Natural killer cell treated with Interleukin-12 subunit alpha and Interleukin-12 subunit beta and Interleukin-15 and Interleukin-18, amount 100 ng/mL, for 72 hours (primary cell): Measurements from ENCODE around the gene COG2. TPM values are rescaled to one million over a fixed set of nuclear protein-coding genes. Genes with fewer than 3 reads are reported as not detected.

Source experiments
- ATAC-seq, 2 donors: fragments of 150-1000 bp; cut with Tn5 transposase in 1 of 2; sonication (Bioruptor Pico), chemical (Tn5 transposase) in 1 of 2; 2 replicates each; pipeline ENCODE4 v1.10.0; 2021
- DNase-seq: peaks from one replicate; pipeline ENCODE4 v3.0.0; 2022; ENCODE audit warnings: low spot score
- H3K27ac Mint-ChIP-seq, 2 donors: 1 replicate in 1 of 2; 2 replicates in 1 of 2; pipeline ENCODE4 v1.8.0; 2022; ENCODE audit warnings: mixed read lengths in 2 of 2, mild to moderate bottlenecking in 1 of 2, moderate library complexity in 1 of 2
- H3K27me3 Mint-ChIP-seq, 2 donors: 1 replicate in 1 of 2; 2 replicates in 1 of 2; pipeline ENCODE4 v1.8.0; 2022; ENCODE audit warnings: mixed read lengths in 2 of 2
- H3K36me3 Mint-ChIP-seq: one replicate; pipeline ENCODE4 v1.8.0; 2022; ENCODE audit warnings: mixed read lengths
- H3K4me1 Mint-ChIP-seq, 2 donors: 1 replicate in 1 of 2; 2 replicates in 1 of 2; pipeline ENCODE4 v1.8.0; 2022; ENCODE audit warnings: low read depth in 2 of 2, mixed read lengths in 2 of 2, mild to moderate bottlenecking in 1 of 2
- H3K4me3 Mint-ChIP-seq: one replicate; pipeline ENCODE4 v1.8.0; 2022; ENCODE audit warnings: mixed read lengths
- H3K9me3 Mint-ChIP-seq: 2 replicates; pipeline ENCODE4 v1.8.0; 2022; ENCODE audit warnings: mixed read lengths
- total RNA-seq, 2 donors: library from RNA; stranded (reverse); gene quantifications; one replicate each; pipeline ENCODE4 v1.2.3, GENCODE V29; 2022

Gene COG2
- total RNA-seq, 2 donors from 2014 or later: 21.8 to 36.1 TPM

DNA sequence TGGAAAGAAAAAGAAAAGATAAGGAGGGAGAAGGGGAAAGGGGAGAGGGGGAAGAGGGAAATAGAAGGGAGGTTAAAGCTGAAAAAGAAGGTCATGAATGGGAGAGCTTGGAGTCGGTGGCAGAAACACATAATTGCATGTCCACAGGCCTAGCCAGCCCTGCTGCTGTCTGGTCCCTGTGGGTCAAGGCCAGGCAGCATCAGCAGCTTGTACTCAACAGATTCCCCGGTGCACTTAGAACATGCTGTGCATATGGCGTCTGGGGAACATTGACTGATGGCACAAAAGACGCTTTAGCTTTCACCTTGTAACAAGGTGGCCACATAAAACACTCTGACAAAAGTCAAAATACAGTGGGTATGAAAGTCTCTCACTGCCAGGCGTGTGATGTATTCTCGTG, 25.9 kb downstream of the COG2 start:
- Mint-ChIP-seq H3K36me3 (peaks cover 36% of the 10 kb centered on the region), H3K4me3 (no peak overlapping the region), H3K4me1 (no peaks in the 10 kb centered on the region), H3K27me3 (no peaks in the 10 kb centered on the region), H3K9me3 (no peaks in the 10 kb centered on the region), H3K27ac (no peak overlapping the region)
- DNase-seq (no peak), ATAC-seq (no peak)

DNA sequence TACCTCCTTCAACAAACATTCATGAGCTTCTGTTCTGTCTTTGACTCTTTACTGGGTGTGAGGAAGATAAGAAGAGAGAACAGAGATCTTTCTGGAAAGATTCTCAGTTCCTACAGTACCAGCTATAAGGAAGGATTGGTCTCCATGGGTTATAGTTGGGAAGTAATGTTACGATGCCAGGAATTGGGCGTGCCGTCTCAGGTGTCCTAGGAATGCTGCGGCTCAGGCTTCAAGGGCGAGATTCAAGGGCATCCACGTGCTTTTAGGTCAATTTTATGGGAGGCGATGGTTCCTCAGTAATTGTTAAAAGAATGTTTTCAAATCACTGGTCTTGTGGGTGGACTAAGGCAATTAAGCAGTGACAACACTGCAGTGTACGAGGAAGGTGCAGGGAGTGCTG, 27.3 kb downstream of the COG2 start:
- H3K27me3 Mint-ChIP-seq: no peaks in the 10 kb centered on the region
- ATAC-seq (no peak), DNase-seq (no peak)
- H3K9me3 Mint-ChIP-seq: no peaks in the 10 kb centered on the region
- no peak overlapping the region for H3K27ac Mint-ChIP-seq
- no peak overlapping the region for H3K4me3 Mint-ChIP-seq
- H3K4me1 Mint-ChIP-seq: no peaks in the 10 kb centered on the region
- peaks cover 39% of the 10 kb centered on the region for H3K36me3 Mint-ChIP-seq

DNA sequence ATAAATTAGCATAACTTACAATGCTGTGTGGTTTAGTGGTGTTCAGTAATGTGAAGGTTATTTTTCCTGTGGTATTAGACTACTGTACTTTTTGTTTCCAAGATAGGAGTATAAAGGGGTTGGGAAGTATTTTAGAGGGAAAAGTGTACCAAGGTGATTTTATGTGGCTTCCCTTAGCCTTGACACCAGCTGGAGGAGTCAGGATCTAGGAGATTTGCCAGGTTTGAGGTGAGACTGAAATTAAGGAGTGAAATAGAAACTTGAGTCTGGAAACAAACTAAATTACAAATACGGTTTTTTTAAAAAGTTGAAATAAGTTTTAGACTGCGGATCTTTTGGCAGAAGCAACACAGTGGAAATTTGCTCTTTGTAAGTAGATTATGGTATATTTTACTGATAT, 32.3 kb downstream of the COG2 start:
- Mint-ChIP-seq H3K4me1 (no peaks in the 10 kb centered on the region), H3K27me3 (no peaks in the 10 kb centered on the region), H3K9me3 (no peaks in the 10 kb centered on the region), H3K27ac (no peak overlapping the region), H3K36me3 (peaks cover 38% of the 10 kb centered on the region), H3K4me3 (no peak overlapping the region)
- ATAC-seq (no peak), DNase-seq (no peak)

DNA sequence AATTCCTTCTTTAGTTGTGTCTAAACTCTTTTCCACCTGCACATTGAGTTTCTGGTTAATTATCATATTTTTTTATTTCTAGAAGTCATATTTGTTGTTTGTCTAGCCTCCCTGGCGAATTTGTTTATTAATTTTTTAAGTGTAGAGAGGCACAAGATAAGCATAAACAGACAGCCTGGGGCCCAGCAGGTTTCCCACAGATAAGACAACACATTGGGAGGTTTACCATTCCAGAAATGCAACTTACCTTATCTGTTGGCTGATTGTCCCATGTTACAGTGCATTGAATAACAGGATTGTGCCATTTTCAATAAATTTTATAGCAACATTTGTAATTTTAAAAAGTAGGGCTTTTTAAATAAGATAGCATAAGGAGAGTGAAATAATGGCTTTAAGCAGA, 34.9 kb downstream of the COG2 start:
- H3K9me3 Mint-ChIP-seq: no peaks in the 10 kb centered on the region
- ATAC-seq (no peak), DNase-seq (no peak)
- no peak overlapping the region for H3K27ac Mint-ChIP-seq
- H3K4me3 Mint-ChIP-seq: no peak overlapping the region
- peaks cover 35% of the 10 kb centered on the region for H3K36me3 Mint-ChIP-seq
- peaks cover 2 to 3% of the 10 kb centered on the region in 2 donors for H3K4me1 Mint-ChIP-seq
- H3K27me3 Mint-ChIP-seq: no peaks in the 10 kb centered on the region

DNA sequence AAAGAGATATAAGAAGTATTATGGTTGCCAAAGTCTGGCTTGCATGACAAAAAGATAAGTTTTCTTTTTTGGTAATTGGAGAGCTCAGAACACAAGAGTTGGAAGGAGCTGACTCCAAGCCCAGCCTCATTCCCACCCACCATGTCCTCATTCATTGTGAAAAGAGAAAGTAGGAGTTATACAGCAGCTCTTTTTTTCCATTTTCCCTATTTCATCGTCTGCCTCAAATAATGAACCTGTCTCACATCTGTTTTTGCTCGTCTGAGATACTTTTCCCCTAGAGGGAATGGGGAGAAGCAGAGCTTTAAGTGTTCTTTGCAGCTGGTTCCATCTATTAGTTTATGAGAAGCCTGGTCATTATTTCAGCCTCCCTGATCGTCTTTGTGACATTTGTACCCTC, 36.9 kb downstream of the COG2 start:
- no peak for DNase-seq
- no peaks in the 10 kb centered on the region for H3K9me3 Mint-ChIP-seq
- no peak overlapping the region for H3K27ac Mint-ChIP-seq
- peaks cover 12 to 14% of the 10 kb centered on the region in 2 donors for H3K4me1 Mint-ChIP-seq
- H3K4me3 Mint-ChIP-seq: no peak overlapping the region
- peaks cover 31% of the 10 kb centered on the region for H3K36me3 Mint-ChIP-seq
- ATAC-seq: no peak
- H3K27me3 Mint-ChIP-seq: no peaks in the 10 kb centered on the region

DNA sequence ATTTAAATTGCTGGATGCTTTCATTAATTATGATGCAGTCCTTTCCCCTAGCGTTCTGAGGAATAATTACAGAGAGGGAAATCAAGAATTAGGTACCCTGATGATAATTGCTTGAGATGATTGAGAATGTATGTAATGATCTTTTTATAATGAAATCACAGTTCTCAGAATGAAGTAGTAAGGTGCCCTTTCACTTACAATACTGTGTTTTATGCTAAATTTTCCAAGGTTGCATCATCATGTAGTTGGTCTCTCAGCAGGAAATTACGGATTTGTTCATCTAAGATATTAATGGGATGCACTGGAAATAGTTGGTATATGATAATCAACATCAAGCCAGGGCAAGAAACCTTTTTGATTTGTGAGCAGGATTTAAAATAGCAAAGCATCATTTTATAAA, 37.5 kb downstream of the COG2 start:
- Mint-ChIP-seq H3K4me3 (no peak overlapping the region), H3K9me3 (no peaks in the 10 kb centered on the region), H3K36me3 (peaks cover 35% of the 10 kb centered on the region), H3K27me3 (no peaks in the 10 kb centered on the region), H3K27ac (no peak overlapping the region), H3K4me1 (peaks cover 12 to 14% of the 10 kb centered on the region in 2 donors)
- DNase-seq (no peak), ATAC-seq (no peak)

DNA sequence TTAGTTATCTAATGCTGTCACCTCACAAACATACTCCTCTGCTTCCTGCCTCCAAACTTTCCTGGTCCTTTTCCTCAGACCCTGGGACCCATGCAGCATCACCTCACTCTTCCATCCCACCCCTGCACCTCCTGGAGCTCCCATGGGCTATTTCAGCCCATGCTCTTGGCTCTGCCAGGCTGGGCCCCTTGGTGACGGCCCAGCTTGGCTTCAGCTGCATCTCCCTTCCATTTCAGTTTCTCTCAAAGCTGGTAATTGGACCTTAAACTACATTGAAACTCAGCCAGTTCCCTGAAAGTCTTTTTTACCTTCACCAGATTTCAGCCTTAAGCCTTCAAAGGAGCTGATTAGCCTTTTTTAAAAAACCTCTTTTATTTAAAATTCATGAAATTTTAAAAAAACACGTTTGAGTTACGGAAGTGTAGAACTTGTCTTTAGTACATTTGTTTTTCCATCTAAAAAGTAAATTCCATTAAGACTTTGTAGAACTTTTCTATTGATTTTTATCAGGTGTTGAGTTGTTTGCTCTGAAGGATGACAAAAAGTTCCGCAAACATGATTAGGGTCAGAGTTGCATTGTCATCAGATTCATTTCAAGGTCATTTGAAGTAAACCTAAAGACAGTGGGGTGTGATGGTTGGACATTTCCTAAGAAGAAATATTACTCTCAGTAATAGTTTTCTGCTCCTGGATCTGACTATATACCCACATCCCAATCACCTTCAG, 38.2 kb downstream of the COG2 start:
- ATAC-seq (no peak), DNase-seq (no peak)
- H3K27ac Mint-ChIP-seq: no peak overlapping the region
- no peaks in the 10 kb centered on the region for H3K27me3 Mint-ChIP-seq
- H3K4me1 Mint-ChIP-seq: peaks cover 12 to 14% of the 10 kb centered on the region in 2 donors
- H3K36me3 Mint-ChIP-seq: peaks cover 37% of the 10 kb centered on the region
- no peaks in the 10 kb centered on the region for H3K9me3 Mint-ChIP-seq
- no peak overlapping the region for H3K4me3 Mint-ChIP-seq

DNA sequence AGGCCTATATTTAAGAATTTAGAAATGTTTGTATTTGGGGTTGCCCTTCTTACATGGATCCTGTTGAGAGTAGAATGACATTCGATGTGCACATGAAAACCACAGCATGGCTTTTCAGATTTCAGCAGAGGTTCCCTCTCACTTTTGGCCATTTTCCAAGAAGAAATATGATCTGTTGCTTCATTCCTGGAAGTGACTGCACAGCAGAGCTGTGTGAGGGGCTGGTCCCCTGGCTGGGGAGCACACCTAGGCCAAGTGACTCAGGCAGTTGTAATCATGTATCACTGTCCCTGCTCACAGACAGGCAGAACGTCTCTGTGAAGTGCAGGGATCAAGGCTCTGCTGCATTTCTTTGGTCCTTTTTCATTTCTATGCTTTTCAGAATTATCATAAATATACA, 39.3 kb downstream of the COG2 start:
- Mint-ChIP-seq H3K27ac (no peak overlapping the region), H3K27me3 (no peaks in the 10 kb centered on the region), H3K36me3 (peaks cover 28% of the 10 kb centered on the region), H3K4me1 (peaks cover 12 to 14% of the 10 kb centered on the region in 2 donors), H3K4me3 (no peak overlapping the region), H3K9me3 (no peaks in the 10 kb centered on the region)
- ATAC-seq: peak in 1 of 2 donors; percentile 66
- no peak for DNase-seq

DNA sequence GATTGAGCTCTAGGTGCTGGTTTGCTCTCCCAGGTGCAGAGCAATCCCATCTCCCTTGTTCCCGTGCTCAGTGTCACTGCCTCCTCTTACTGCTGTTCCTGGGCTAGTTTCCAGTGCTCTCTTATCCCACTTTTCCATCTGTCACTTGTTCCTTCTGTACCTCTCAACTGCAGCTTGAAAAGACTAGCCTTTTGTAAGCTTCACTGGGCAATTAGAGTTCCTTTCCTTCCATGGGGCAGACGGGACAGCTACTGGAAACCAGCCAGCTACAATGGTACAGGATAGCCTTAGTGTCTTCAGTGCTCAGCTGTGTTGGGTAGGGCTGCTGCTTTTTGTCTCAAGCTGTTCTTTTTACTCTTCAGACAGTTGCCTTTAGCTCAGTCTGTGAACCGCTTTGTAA, 40.0 kb downstream of the COG2 start:
- Mint-ChIP-seq H3K9me3 (no peaks in the 10 kb centered on the region), H3K4me3 (no peak overlapping the region), H3K27me3 (no peaks in the 10 kb centered on the region), H3K4me1 (peaks cover 12 to 14% of the 10 kb centered on the region in 2 donors), H3K36me3 (peaks cover 32% of the 10 kb centered on the region), H3K27ac (peak overlapping the region in 1 of 2 donors; percentile 3)
- DNase-seq (no peak), ATAC-seq (no peak)

DNA sequence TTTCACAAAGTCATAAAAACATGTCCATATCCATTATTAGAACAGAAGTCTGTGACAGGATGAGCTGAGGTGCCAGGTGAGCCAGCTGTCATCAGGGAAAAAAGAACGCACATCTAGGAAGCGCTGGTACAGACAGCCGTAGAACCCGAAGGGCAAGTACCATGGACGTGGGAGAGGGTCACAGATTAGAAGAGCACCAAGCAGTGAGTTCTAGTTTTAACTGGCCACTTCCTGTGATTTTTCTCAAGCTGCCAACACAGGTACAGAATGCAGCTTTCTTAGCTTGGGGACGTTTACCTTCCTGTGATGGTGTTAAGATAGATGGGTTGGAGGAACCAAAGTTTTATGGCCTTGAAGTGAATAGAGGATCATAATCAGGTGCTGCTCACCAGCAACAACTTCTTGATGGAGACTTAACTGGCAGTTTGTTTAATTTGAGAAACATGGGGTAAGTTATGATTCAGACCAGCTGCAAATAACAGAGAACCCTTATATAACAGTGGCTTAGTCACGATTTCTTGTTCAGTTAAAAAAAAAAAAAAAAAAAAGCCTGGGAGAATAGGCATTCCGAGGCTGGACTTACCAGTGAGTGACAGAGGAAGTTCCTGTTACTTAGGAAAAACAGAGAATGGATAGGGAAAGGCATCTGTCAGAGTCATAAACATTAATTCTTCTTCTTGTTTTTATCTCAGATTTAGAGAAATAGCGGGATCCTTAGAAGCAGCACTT, 40.8 kb downstream of the COG2 start:
- no peaks in the 10 kb centered on the region for H3K27me3 Mint-ChIP-seq
- H3K9me3 Mint-ChIP-seq: no peaks in the 10 kb centered on the region
- peak in 1 of 2 donors; percentile 48 for ATAC-seq
- H3K27ac Mint-ChIP-seq: peak overlapping the region in 1 of 2 donors; percentile 3
- H3K4me1 Mint-ChIP-seq: peaks cover 12 to 14% of the 10 kb centered on the region in 2 donors
- DNase-seq: no peak
- H3K36me3 Mint-ChIP-seq: peaks cover 36% of the 10 kb centered on the region
- H3K4me3 Mint-ChIP-seq: no peak overlapping the region

DNA sequence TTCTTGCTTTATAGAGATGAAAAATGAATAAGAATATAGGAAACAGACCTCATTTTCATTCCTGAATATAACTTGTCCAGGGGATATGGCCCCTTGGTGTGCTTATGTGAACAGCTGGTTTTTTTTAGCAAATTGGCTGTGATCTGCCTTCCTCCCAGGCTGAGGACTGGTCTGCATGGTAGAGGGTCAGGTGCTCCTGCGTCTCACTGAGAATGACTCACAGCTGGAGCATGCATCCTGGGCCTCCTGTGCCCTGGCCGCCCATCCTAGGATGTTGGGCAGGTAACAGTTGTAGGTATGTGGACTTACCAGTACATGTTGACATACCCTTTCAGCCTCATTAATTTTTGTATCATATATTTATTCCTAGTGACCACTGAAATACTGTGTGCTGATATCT, 41.9 kb downstream of the COG2 start:
- no peaks in the 10 kb centered on the region for H3K27me3 Mint-ChIP-seq
- H3K4me3 Mint-ChIP-seq: no peak overlapping the region
- no peaks in the 10 kb centered on the region for H3K9me3 Mint-ChIP-seq
- ATAC-seq: no peak
- no peak overlapping the region for H3K27ac Mint-ChIP-seq
- no peak for DNase-seq
- peaks cover 37% of the 10 kb centered on the region for H3K36me3 Mint-ChIP-seq
- H3K4me1 Mint-ChIP-seq: peaks cover 12 to 14% of the 10 kb centered on the region in 2 donors

DNA sequence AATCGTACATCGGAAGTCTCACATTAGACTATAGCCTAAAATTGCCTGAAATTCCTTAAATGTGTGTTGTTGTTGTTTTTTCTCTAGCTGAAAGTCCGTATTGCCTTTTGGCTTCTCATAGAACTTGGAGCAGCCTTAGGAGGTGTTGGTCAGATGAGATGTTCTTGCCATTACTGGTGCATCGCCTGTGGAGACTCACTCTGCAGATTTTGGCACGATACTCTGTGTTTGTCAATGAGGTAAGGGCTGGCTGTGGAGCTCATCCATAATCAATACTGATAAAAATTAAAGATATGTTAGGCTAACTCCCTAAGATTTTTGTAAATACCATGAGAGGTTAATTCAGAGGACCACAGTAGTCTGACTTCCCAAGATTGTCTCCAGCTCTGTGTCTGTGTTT, 42.7 kb downstream of the COG2 start:
- ATAC-seq: no peak
- H3K4me3 Mint-ChIP-seq: no peak overlapping the region
- H3K27ac Mint-ChIP-seq: no peak overlapping the region
- H3K9me3 Mint-ChIP-seq: no peaks in the 10 kb centered on the region
- no peaks in the 10 kb centered on the region for H3K27me3 Mint-ChIP-seq
- H3K4me1 Mint-ChIP-seq: peaks cover 12 to 14% of the 10 kb centered on the region in 2 donors
- DNase-seq: no peak
- H3K36me3 Mint-ChIP-seq: peaks cover 35% of the 10 kb centered on the region

DNA sequence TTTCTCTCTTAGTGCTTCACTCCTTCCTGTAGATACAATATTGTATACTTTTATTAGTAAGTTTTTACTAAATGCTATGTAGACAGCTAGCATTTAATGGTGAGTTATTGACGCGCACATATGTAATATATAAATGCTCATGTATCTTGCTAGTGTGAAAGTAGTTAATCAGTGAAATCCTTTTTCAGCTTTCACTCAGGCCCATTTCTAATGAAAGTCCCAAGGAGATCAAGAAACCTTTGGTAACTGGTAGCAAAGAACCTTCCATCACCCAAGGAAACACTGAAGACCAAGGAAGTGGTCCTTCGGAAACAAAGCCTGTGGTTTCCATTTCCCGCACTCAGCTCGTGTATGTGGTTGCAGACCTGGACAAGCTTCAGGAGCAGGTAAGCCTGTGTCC, 44.5 kb downstream of the COG2 start:
- ATAC-seq (no peak), DNase-seq (no peak)
- Mint-ChIP-seq H3K27me3 (no peaks in the 10 kb centered on the region), H3K27ac (no peak overlapping the region), H3K9me3 (no peaks in the 10 kb centered on the region), H3K4me3 (no peak overlapping the region), H3K36me3 (peaks cover 44% of the 10 kb centered on the region), H3K4me1 (peaks cover 12 to 14% of the 10 kb centered on the region in 2 donors)

DNA sequence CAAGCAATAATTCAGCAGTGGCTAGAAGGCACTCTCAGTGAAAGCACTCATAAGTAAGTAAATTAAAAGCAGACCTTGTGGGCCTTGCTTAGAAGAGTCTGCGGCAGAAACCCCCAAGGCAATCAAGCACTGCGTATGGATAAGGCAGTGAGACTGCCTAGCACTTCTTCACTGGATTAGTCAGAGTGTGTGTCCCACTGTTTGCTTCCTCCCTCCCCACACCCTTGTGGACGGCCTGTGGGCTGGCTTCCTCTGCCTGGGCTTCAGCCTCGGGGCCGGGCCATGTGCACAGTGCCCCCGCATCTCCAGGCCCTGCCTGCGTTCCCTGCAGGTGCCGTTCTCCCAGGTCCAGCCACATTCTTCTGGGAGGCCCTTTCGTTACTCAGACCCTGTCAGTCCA, 47.8 kb downstream of the COG2 start:
- ATAC-seq (no peak), DNase-seq (no peak)
- no peaks in the 10 kb centered on the region for H3K9me3 Mint-ChIP-seq
- peaks cover 43% of the 10 kb centered on the region for H3K36me3 Mint-ChIP-seq
- peaks cover 0 to 4% of the 10 kb centered on the region in 2 donors for H3K4me1 Mint-ChIP-seq
- H3K27me3 Mint-ChIP-seq: no peaks in the 10 kb centered on the region
- H3K4me3 Mint-ChIP-seq: no peak overlapping the region
- no peak overlapping the region for H3K27ac Mint-ChIP-seq
